LNCaP clone FGC (cell line): ENCODE data around the gene IGHMBP2.

Experiments
- DNase-seq: peaks from one replicate; pipeline ENCODE4 v3.0.0-alpha.2; 2011; ENCODE audit warnings: low read depth
- H3K4me3 ChIP-seq: 2 replicates; pipeline ENCODE4 v1.5.1; 2011; ENCODE audit warnings: mild to moderate bottlenecking, low read depth, low read length, control low read depth
- TF ChIP-seq, protein P1 (sequence below): IDR thresholded peaks from 2 replicates; pipeline ENCODE4 v1.5.1; 2012; ENCODE audit warnings: mild to moderate bottlenecking; ENCODE audit not compliant: control insufficient read depth, insufficient read depth; ENCODE audit errors: extremely low read depth

The IGHMBP2 gene

GRCh38 chr11:68932358-68932757 lies 28.7 kb downstream of the IGHMBP2 start:
- no peak for DNase-seq
- no peak overlapping the region for H3K4me3 ChIP-seq
- TF ChIP-seq, protein P1, sequence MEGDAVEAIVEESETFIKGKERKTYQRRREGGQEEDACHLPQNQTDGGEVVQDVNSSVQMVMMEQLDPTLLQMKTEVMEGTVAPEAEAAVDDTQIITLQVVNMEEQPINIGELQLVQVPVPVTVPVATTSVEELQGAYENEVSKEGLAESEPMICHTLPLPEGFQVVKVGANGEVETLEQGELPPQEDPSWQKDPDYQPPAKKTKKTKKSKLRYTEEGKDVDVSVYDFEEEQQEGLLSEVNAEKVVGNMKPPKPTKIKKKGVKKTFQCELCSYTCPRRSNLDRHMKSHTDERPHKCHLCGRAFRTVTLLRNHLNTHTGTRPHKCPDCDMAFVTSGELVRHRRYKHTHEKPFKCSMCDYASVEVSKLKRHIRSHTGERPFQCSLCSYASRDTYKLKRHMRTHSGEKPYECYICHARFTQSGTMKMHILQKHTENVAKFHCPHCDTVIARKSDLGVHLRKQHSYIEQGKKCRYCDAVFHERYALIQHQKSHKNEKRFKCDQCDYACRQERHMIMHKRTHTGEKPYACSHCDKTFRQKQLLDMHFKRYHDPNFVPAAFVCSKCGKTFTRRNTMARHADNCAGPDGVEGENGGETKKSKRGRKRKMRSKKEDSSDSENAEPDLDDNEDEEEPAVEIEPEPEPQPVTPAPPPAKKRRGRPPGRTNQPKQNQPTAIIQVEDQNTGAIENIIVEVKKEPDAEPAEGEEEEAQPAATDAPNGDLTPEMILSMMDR = no peak

- DNase-seq = no peak
- no peak overlapping the region for H3K4me3 ChIP-seq
- TF ChIP-seq, protein P1 = no peak
These were observed 29.4 kb downstream of the IGHMBP2 start for GRCh38 chr11:68932933-68933577.

DNA sequence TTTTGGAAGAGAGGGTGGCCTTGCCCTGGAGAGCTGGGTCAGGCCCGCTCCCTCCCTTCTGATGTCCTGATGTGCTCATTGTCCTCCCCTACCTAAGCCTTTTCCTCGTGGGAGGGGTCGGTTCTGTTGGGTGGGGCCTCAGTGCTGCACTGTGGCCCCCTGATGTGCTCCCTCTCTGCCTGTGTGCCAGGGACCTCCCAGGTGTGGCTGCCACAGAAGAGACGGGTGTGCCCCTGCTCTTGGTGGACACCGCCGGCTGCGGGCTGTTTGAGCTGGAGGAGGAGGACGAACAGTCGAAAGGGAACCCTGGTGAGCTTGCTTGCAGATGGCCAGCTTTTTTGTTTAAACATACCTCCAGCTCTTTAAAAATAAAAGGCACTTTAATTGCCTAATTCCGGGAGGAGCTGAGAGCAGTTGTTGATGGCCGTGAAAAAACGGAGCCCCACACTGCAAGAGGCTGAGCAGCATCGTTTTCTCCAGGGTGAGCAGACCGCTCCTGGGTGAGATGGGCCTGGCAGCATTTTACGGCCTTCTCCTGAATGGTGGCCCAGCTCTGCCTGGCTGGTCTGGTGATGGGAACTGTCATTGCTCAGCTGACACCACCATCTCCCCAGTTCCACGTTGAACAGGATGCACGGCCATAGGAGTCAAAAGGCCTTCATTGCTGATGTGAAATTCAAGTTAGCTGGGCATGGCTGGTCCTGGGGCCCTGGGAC lies 30.1 kb downstream of the IGHMBP2 start:
- H3K4me3 ChIP-seq = no peak overlapping the region
- no peak for DNase-seq
- TF ChIP-seq, protein P1 = no peak

GRCh38 chr11:68934321-68934645 lies 30.6 kb downstream of the IGHMBP2 start:
- DNase-seq = no peak
- TF ChIP-seq, protein P1 = no peak

GRCh38 chr11:68934666-68935065 lies 31.0 kb downstream of the IGHMBP2 start:
- TF ChIP-seq, protein P1 = no peak
- no peak overlapping the region for H3K4me3 ChIP-seq
- no peak for DNase-seq

More at GRCh38 chr11:68934321-68934645, 30.6 kb downstream of the IGHMBP2 start:
- no peak overlapping the region for H3K4me3 ChIP-seq

GRCh38 chr11:68935066-68935465 lies 31.4 kb downstream of the IGHMBP2 start:
- TF ChIP-seq, protein P1 = no peak
- no peak for DNase-seq
- H3K4me3 ChIP-seq = no peak overlapping the region
